ENCODE data around the gene ABCA12.

GRCh38 chr2:215107216-215108056, 31.0 kb downstream of the ABCA12 start:
- TF ChIP-seq CTCF (IDR thresholded peaks at IDR 0.05) (no peak), POLR2A (IDR thresholded peaks at IDR 0.05) (no peak)
